Middle frontal gyrus (tissue), 1 donor: ENCODE data around the gene MAP7.
"Not testable (repeated sequence)": the region's sequence is repeated elsewhere in the genome, so short reads cannot be mapped to it uniquely, and the experiment has no call there.

Experiments used
- DNase-seq: peaks from one replicate; pipeline ENCODE4 v3.0.0-alpha.2; 2015; ENCODE audit warnings: low spot score; ENCODE audit errors: extremely low spot score

MAP7 gene

GRCh38 chr6:136424901-136425300 is 125.3 kb downstream of the MAP7 start:
- no peak for DNase-seq

GRCh38 chr6:136424450-136424849 is 125.8 kb downstream of the MAP7 start:
- no peak for DNase-seq

- DNase-seq: no peak
These were observed 128.6 kb downstream of the MAP7 start for GRCh38 chr6:136421537-136422158.

GRCh38 chr6:136420853-136421252 is 129.4 kb downstream of the MAP7 start:
- DNase-seq: no peak

- no peak for DNase-seq
These were observed 134.7 kb downstream of the MAP7 start for GRCh38 chr6:136415351-136416007.

GRCh38 chr6:136412410-136412809 is 137.8 kb downstream of the MAP7 start:
- DNase-seq: no peak

- no peak for DNase-seq
These were observed 138.5 kb downstream of the MAP7 start for GRCh38 chr6:136411453-136412354.

- no peak for DNase-seq
These were observed 139.2 kb downstream of the MAP7 start for GRCh38 chr6:136411025-136411325.

- DNase-seq: no peak
These were observed 139.8 kb downstream of the MAP7 start for GRCh38 chr6:136410201-136411024.

- no peak for DNase-seq
These were observed 140.6 kb downstream of the MAP7 start for GRCh38 chr6:136409597-136409996.

GRCh38 chr6:136408204-136408603 is 142.0 kb downstream of the MAP7 start:
- no peak for DNase-seq

- DNase-seq: no peak
These were observed 144.7 kb downstream of the MAP7 start for GRCh38 chr6:136405420-136406029.

GRCh38 chr6:136404627-136405419 is 145.4 kb downstream of the MAP7 start:
- DNase-seq: no peak

- DNase-seq: no peak
These were observed 146.2 kb downstream of the MAP7 start for GRCh38 chr6:136404007-136404406.

- no peak for DNase-seq
These were observed 146.9 kb downstream of the MAP7 start for GRCh38 chr6:136403110-136403980.

GRCh38 chr6:136401749-136402148 is 148.5 kb downstream of the MAP7 start:
- DNase-seq: no peak

GRCh38 chr6:136401236-136401635 is 149.0 kb downstream of the MAP7 start:
- not testable (repeated sequence) for DNase-seq

- DNase-seq: no peak
These were observed 151.8 kb downstream of the MAP7 start for GRCh38 chr6:136398453-136398852.

- DNase-seq: no peak
These were observed 153.3 kb downstream of the MAP7 start for GRCh38 chr6:136396908-136397307.
